Endothelial cell of umbilical vein (primary cell): Measurements from ENCODE around the gene CLP1. TPM values are rescaled to one million over a fixed set of nuclear protein-coding genes. Genes with fewer than 3 reads are reported as not detected.
A peak's percentile ranks its signal among the peaks of the same experiment; 100 is the strongest.

Source experiments
- BruUV-seq: library from RNA; stranded (reverse); fragments of 400-500 nt; replicated peaks from 2 replicates; lab custom pipeline; 2021; lab: Mats Ljungman, UMichigan
- CTCF ChIA-PET: fragments of 300-600, 350-600 bp; sonication (Branson Sonifier 250); formaldehyde crosslinking; loops from one replicate; lab custom pipeline; 2021; ENCODE audit warnings: antibody characterized with exemption, inconsistent platforms; lab: Charles Lee
- POLR2A ChIA-PET: fragments of 300-600, 350-600 bp; sonication (Branson Sonifier 250); formaldehyde crosslinking; loops from one replicate; lab custom pipeline; 2021; ENCODE audit warnings: antibody characterized with exemption, inconsistent platforms; lab: Charles Lee
- DNase-seq: peaks from one replicate; pipeline ENCODE4 v3.0.0-alpha.2; 2011; ENCODE audit warnings: low read depth, low spot score
- FAIRE-seq: peaks from 2 replicates; lab custom pipeline; 2011; peaks lifted over from hg19 to GRCh38; lab: Jason Lieb, UNC
- H2AFZ ChIP-seq: 2 replicates; pipeline ENCODE4 v1.6.0; 2012; ENCODE audit warnings: low read depth, low read length, control low read depth, inconsistent platforms
- H3K27ac ChIP-seq: 2 replicates; pipeline ENCODE4 v1.5.1; 2011; ENCODE audit warnings: low read depth, mild to moderate bottlenecking, control low read depth, low read length, moderate library complexity; ENCODE audit not compliant: insufficient read depth
- H3K27me3 ChIP-seq, 2 experiments: 2 replicates each; pipeline versions ENCODE4 v1.6.0 to v1.6.1; 2011; ENCODE audit warnings: low read length in 2 of 2, mixed read lengths in 1 of 2; ENCODE audit not compliant: control insufficient read depth in 2 of 2, insufficient read depth in 2 of 2
- H3K36me3 ChIP-seq, 2 experiments: 2 replicates in 1 of 2; 3 replicates in 1 of 2; pipeline ENCODE4 v1.5.1; 2011; ENCODE audit warnings: low read length in 2 of 2, mild to moderate bottlenecking in 1 of 2, moderate library complexity in 1 of 2; ENCODE audit not compliant: control insufficient read depth in 2 of 2, insufficient read depth in 2 of 2; ENCODE audit errors: extremely low read depth in 1 of 2
- H3K4me1 ChIP-seq: 3 replicates; pipeline ENCODE4 v1.5.1; 2011; ENCODE audit warnings: mild to moderate bottlenecking, low read length; ENCODE audit not compliant: control insufficient read depth, insufficient read depth; ENCODE audit errors: extremely low read depth
- H3K4me2 ChIP-seq: 2 replicates; pipeline ENCODE4 v1.6.1; 2011; ENCODE audit warnings: low read length, control low read depth, mixed read lengths; ENCODE audit not compliant: insufficient read depth
- H3K4me3 ChIP-seq, 3 experiments: fragments of 200-600 bp in 1 of 3; sonication (generic), shearing (Covaris generic) in 1 of 3; replicated peaks in 1 of 3; 2 replicates each; pipeline ENCODE4 v1.5.1; 2011 to 2016; ENCODE audit warnings: control low read depth in 3 of 3, low read length in 3 of 3, mild to moderate bottlenecking in 2 of 3, inconsistent platforms in 1 of 3, low read depth in 1 of 3, moderate library complexity in 1 of 3; ENCODE audit not compliant: insufficient read depth in 1 of 3
- H3K79me2 ChIP-seq: 2 replicates; pipeline ENCODE4 v1.6.0; 2012; ENCODE audit warnings: low read length, inconsistent platforms; ENCODE audit not compliant: control insufficient read depth, insufficient read depth
- H3K9ac ChIP-seq: replicated peaks from 2 replicates; pipeline ENCODE3; 2011; ENCODE audit warnings: low read length, control low read depth; ENCODE audit not compliant: insufficient read depth; ENCODE audit errors: extremely low read depth
- H3K9me1 ChIP-seq: replicated peaks from 3 replicates; pipeline ENCODE4 v1.6.0; 2011; ENCODE audit warnings: mild to moderate bottlenecking, low read length; ENCODE audit not compliant: control insufficient read depth, insufficient read depth; ENCODE audit errors: extremely low read depth
- H3K9me3 ChIP-seq: replicated peaks from 2 replicates; pipeline ENCODE4 v1.5.1; 2012; ENCODE audit warnings: low read length, inconsistent platforms; ENCODE audit not compliant: control insufficient read depth, insufficient read depth
- H4K20me1 ChIP-seq: replicated peaks from 2 replicates; pipeline ENCODE3; 2011; ENCODE audit warnings: mild to moderate bottlenecking, low read length; ENCODE audit not compliant: control insufficient read depth, insufficient read depth; ENCODE audit errors: extremely low read depth
- CTCF ChIP-seq, 2 donors: IDR thresholded peaks; 1 replicate in 1 of 2; 2 replicates in 1 of 2; pipeline ENCODE4 v1.5.1; 2011; ENCODE audit warnings: low read length in 2 of 2, mild to moderate bottlenecking in 2 of 2, moderate library complexity in 2 of 2, control low read depth in 1 of 2, inconsistent platforms in 1 of 2, low read depth in 1 of 2; ENCODE audit not compliant: insufficient read depth in 1 of 2; ENCODE audit errors: extremely low read depth in 1 of 2
- EZH2 ChIP-seq: IDR thresholded peaks from 2 replicates; pipeline ENCODE4 v1.6.1; 2012; ENCODE audit warnings: borderline replicate concordance, low read depth, mild to moderate bottlenecking, moderate library complexity, low read length, inconsistent platforms; ENCODE audit not compliant: severe bottlenecking
- FOS ChIP-seq: IDR thresholded peaks from 2 replicates; pipeline ENCODE4 v1.6.1; 2011; ENCODE audit warnings: mild to moderate bottlenecking, low read length, moderate library complexity, borderline replicate concordance; ENCODE audit not compliant: insufficient read depth
- GATA2 ChIP-seq: IDR thresholded peaks from 2 replicates; pipeline ENCODE4 v1.7.0; 2011; ENCODE audit warnings: low read depth, mild to moderate bottlenecking, moderate library complexity, mixed read lengths, low read length; ENCODE audit not compliant: insufficient read length, insufficient read depth
- JUN ChIP-seq: IDR thresholded peaks from 2 replicates; pipeline ENCODE4 v1.6.1; 2011; ENCODE audit warnings: borderline replicate concordance, low read depth; ENCODE audit not compliant: insufficient read length, insufficient read depth
- MAX ChIP-seq: IDR thresholded peaks from 2 replicates; pipeline ENCODE4 v1.6.1; 2011; ENCODE audit not compliant: insufficient read depth, insufficient read length
- MYC ChIP-seq: IDR thresholded peaks from one replicate; pipeline ENCODE4 v1.6.1; 2011; ENCODE audit warnings: mild to moderate bottlenecking, low read depth, low read length
- POLR2A ChIP-seq: IDR thresholded peaks from 2 replicates; pipeline ENCODE4 v1.6.1; 2012; ENCODE audit warnings: low read depth, mild to moderate bottlenecking, control low read depth, low read length
- POLR2AphosphoS5 ChIP-seq: IDR thresholded peaks from 2 replicates; pipeline ENCODE4 v1.6.1; 2012; ENCODE audit warnings: low read depth, mild to moderate bottlenecking, control low read depth, low read length, moderate library complexity; ENCODE audit not compliant: insufficient read depth
- dilution Hi-C: fragments of 300-500 bp; cut with MboI; formaldehyde crosslinking; loops from one replicate; pipeline ENCODE4 v1.15.0; 2019; ENCODE audit warnings: low sequenced_read_pairs; ENCODE audit not compliant: extremely low pct_ligation_motif_present
- intact Hi-C: fragments of 100-400 bp; cut with micrococcal nuclease; formaldehyde crosslinking; loops from one replicate; pipeline ENCODE4 v1.10.0; 2022
- polyA plus RNA-seq, 4 experiments: library from polyadenylated mRNA; depleted of rRNA in 3 of 4; stranded (reverse) in 3 of 4; unstranded in 1 of 4; fragments of >200 nt; gene quantifications; 2 replicates each; pipeline versions ENCODE4 v1.2.1 to v1.2.3, GENCODE V29; 2011 to 2012; ENCODE audit warnings: missing spikeins in 1 of 4
- total RNA-seq: library from RNA; stranded (reverse); gene quantifications from 2 replicates; pipeline ENCODE4 v1.2.3, GENCODE V29; 2021

The CLP1 gene
- total and polyA plus RNA-seq, 2 donors (not counting 3 experiments of a cell fraction or from before 2014, with no cell fraction given), result 17.9 to 20.8 TPM

DNA sequence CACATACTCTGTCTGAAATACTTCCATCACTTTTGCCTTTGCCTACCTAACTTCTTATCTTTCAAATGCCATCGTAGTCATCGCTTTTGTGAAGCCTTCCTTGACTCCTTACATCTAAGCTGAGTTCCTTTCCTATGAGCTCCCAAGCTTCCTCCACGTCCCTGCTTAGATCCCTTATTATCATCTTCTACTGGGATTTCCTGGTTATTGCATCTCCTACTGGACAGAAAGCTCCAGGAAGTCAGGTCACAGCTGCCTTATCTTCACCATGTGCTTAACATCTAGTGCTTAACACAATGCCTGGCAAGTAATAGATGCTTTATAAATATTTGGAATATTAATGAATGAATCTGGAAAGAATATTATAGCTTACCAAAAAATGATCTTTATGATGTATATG lies 13.8 kb upstream of the CLP1 start:
- no peak overlapping the region for H3K4me2 ChIP-seq
- dilution Hi-C loops, result no loop called here
- BruUV-seq, result no TSS peak
- DNase-seq, result peak; percentile 32
- H3K27ac ChIP-seq, result no peak overlapping the region
- H2AFZ ChIP-seq, result no peak overlapping the region
- intact Hi-C loops, result no loop called here
- no peaks in the 10 kb centered on the region for H3K9me1 ChIP-seq
- H3K36me3 ChIP-seq, result no peaks in the 10 kb centered on the region
- peak; percentile 21 for FAIRE-seq
- H3K4me3 ChIP-seq, result no peak overlapping the region
- TF ChIP-seq FOS (no peak), MAX (no peak), POLR2A (no peak), MYC (no peak), POLR2AphosphoS5 (no peak), CTCF (IDR thresholded peaks at IDR 0.05; ENCODE audit: extremely low read depth in 1 of 2, insufficient read depth in 1 of 2, low read depth in 1 of 2, low read length in 2 of 2) (no peak), EZH2 (no peak), GATA2 (no peak), JUN (no peak)
- no peaks in the 10 kb centered on the region for H3K9me3 ChIP-seq
- ChIA-PET CTCF (interaction anchor here (0.6 to 5.1 kb wide), 27 partner anchors 9 to 869 kb away, joined by 3 to 126 read pairs (median 5); partner anchors contain the start of genes MED19, RTN4RL2, SELENOH and SERPING1), POLR2A (no interaction called here)
- no peaks in the 10 kb centered on the region for H4K20me1 ChIP-seq
- peaks cover 14% of the 10 kb centered on the region for H3K79me2 ChIP-seq
- H3K4me1 ChIP-seq, result peaks cover 19% of the 10 kb centered on the region
- H3K27me3 ChIP-seq, result peaks cover 33 to 37% of the 10 kb centered on the region in 2 experiments
- H3K9ac ChIP-seq, result no peak overlapping the region
